PC-3 (cell line): ENCODE measurements around the gene FHIP1A. TPM values are rescaled to one million over a fixed set of nuclear protein-coding genes. Genes with fewer than 3 reads are reported as not detected.

Experiments used
- ATAC-seq: fragments of 200-7000 bp; cut with Tn5 transposase; 2 replicates; pipeline ENCODE4 v1.9.1; 2020; ENCODE audit warnings: mild to moderate bottlenecking, moderate library complexity
- BruUV-seq: library from RNA; stranded (reverse); fragments of 400-500 nt; replicated peaks from 2 replicates; lab custom pipeline; 2021; lab: Mats Ljungman, UMichigan
- CTCF ChIA-PET: fragments of 300-600 bp; sonication (Branson Sonifier 250); formaldehyde crosslinking; loops from one replicate; lab custom pipeline; 2022; ENCODE audit warnings: antibody characterized with exemption; lab: Charles Lee
- POLR2A ChIA-PET: fragments of 300-600 bp; sonication (Branson Sonifier 250); formaldehyde crosslinking; loops from one replicate; lab custom pipeline; 2022; ENCODE audit warnings: antibody characterized with exemption; ENCODE audit not compliant: unreplicated experiment; lab: Charles Lee
- DNase-seq: peaks from one replicate; pipeline ENCODE4 v3.0.0-alpha.2; 2015
- H2AFZ ChIP-seq: fragments of 300-600 bp; sonication (generic); 2 replicates; pipeline ENCODE4 v1.6.0; 2016; ENCODE audit warnings: antibody characterized with exemption, low read length
- H3F3A ChIP-seq: fragments of 300-600 bp; sonication (generic); one replicate; pipeline ENCODE4 v1.6.0; 2017; ENCODE audit warnings: antibody characterized with exemption, low read length, control low read depth, mild to moderate bottlenecking; ENCODE audit not compliant: unreplicated experiment
- H3K27ac ChIP-seq: fragments of 300-600 bp; sonication (generic); 2 replicates; pipeline ENCODE4 v1.5.1; 2016; ENCODE audit warnings: mild to moderate bottlenecking, low read length
- H3K27me3 ChIP-seq: fragments of 300-600 bp; sonication (generic); 2 replicates; pipeline ENCODE4 v1.6.1; 2016; ENCODE audit warnings: low read length, mixed read lengths
- H3K36me3 ChIP-seq: fragments of 300-600 bp; sonication (generic); 2 replicates; pipeline ENCODE4 v1.6.1; 2016; ENCODE audit warnings: low read depth, mixed run types, low read length, mixed read lengths
- H3K4me1 ChIP-seq: fragments of 300-600 bp; sonication (generic); 2 replicates; pipeline ENCODE4 v1.5.1; 2016; ENCODE audit warnings: low read length; ENCODE audit not compliant: insufficient read depth
- H3K4me2 ChIP-seq: fragments of 300-600 bp; sonication (generic); 2 replicates; pipeline ENCODE4 v1.6.0; 2016; ENCODE audit warnings: low read length
- H3K4me3 ChIP-seq: fragments of 300-600 bp; sonication (generic); 2 replicates; pipeline ENCODE4 v1.5.1; 2016; ENCODE audit warnings: mild to moderate bottlenecking, low read length, mixed read lengths
- H3K79me2 ChIP-seq: fragments of 300-600 bp; sonication (generic); 2 replicates; pipeline ENCODE4 v1.6.1; 2017; ENCODE audit warnings: low read length, mixed read lengths
- H3K9ac ChIP-seq: fragments of 300-600 bp; sonication (generic); 2 replicates; pipeline ENCODE4 v1.6.0; 2016; ENCODE audit warnings: mild to moderate bottlenecking, low read length
- H3K9me2 ChIP-seq: fragments of 300-600 bp; sonication (generic); replicated peaks from 2 replicates; pipeline ENCODE4 v1.6.1; 2016; ENCODE audit warnings: mixed run types, low read length, mixed read lengths
- H3K9me3 ChIP-seq: fragments of 300-600 bp; sonication (generic); 2 replicates; pipeline ENCODE4 v1.6.1; 2016; ENCODE audit warnings: low read length, mixed read lengths
- H4K20me1 ChIP-seq: fragments of 300-600 bp; sonication (generic); 2 replicates; pipeline ENCODE4 v1.6.1; 2016; ENCODE audit warnings: low read length, mixed read lengths
- CTCF ChIP-seq: fragments of 300-600 bp; sonication (generic); conservative IDR thresholded peaks from 2 replicates; pipeline ENCODE4 v1.5.1; 2017; ENCODE audit warnings: antibody characterized with exemption, low read depth, mild to moderate bottlenecking, low read length
- EZH2 ChIP-seq: fragments of 300-600 bp; sonication (generic); IDR thresholded peaks from one replicate; pipeline ENCODE4 v1.6.1; 2017; ENCODE audit warnings: antibody characterized with exemption, mild to moderate bottlenecking, low read length; ENCODE audit not compliant: unreplicated experiment
- EZH2phosphoT487 ChIP-seq: fragments of 300-600 bp; sonication (generic); IDR thresholded peaks from 2 replicates; pipeline ENCODE4 v1.6.1; 2018; ENCODE audit warnings: mild to moderate bottlenecking, antibody characterized with exemption, low read length, borderline replicate concordance
- intact Hi-C: fragments of 100-400 bp; cut with micrococcal nuclease; formaldehyde crosslinking; loops from 2 replicates; pipeline ENCODE4 v1.9.0; 2023
- total RNA-seq: library from RNA; depleted of rRNA; stranded (reverse); fragments of >200 nt; gene quantifications from 2 replicates; pipeline ENCODE4 v1.2.3, GENCODE V29; 2014; rRNA removed

FHIP1A gene
- total RNA-seq, 1 experiment from 2014 or later, result 11.3 TPM

- BruUV-seq, result no TSS peak
- POLR2A ChIA-PET, result no interaction called here
- no peak for TF ChIP-seq EZH2
- no peak for TF ChIP-seq CTCF
- no peak for TF ChIP-seq EZH2phosphoT487
These were observed 49.2 kb downstream of the FHIP1A start for GRCh38 chr4:151458148-151458547.

More at GRCh38 chr4:151458148-151458547, 49.2 kb downstream of the FHIP1A start:
- CTCF ChIA-PET, result no interaction called here
- Histone ChIP-seq H3K4me2 (no peak overlapping the region), H3K79me2 (no peaks in the 10 kb centered on the region), H3K4me3 (no peak overlapping the region), H3K27me3 (no peaks in the 10 kb centered on the region), H3K36me3 (no peaks in the 10 kb centered on the region), H3K9me2 (no peaks in the 10 kb centered on the region), H4K20me1 (no peaks in the 10 kb centered on the region), H3K9ac (no peak overlapping the region), H3F3A (no peaks in the 10 kb centered on the region), H3K27ac (no peak overlapping the region), H3K4me1 (peaks cover 14% of the 10 kb centered on the region), H3K9me3 (no peaks in the 10 kb centered on the region), H2AFZ (no peak overlapping the region)
- intact Hi-C loops, result no loop called here
- ATAC-seq, result no peak
- no peak for DNase-seq

Other genes with a start within 250 kb of the FHIP1A start
- not detected in 2 replicates for gene PRSS48, start 132.0 kb upstream of the FHIP1A start, total RNA-seq
- gene SH3D19, start 83.6 kb upstream of the FHIP1A start, total RNA-seq, result 30.1 and 31.1 TPM in 2 replicates